Smooth muscle cell (in vitro differentiated cells): ENCODE results near the gene PRKN. TPM values are rescaled to one million over a fixed set of nuclear protein-coding genes. Genes with fewer than 3 reads are reported as not detected.

Source experiments
- DNase-seq: peaks from one replicate; lab custom pipeline; 2025; ENCODE audit not compliant: unreplicated experiment; lab: John Stamatoyannopoulos, UW
- H2AFZ ChIP-seq: fragments of 200-600 bp; sonication (generic); 2 replicates; pipeline ENCODE4 v1.6.0; 2016; ENCODE audit warnings: antibody characterized with exemption, low read depth, mild to moderate bottlenecking
- H3F3A ChIP-seq: fragments of 200-600 bp; sonication (generic); 2 replicates; pipeline ENCODE4 v1.6.0; 2017; ENCODE audit warnings: antibody characterized with exemption, low read depth
- H3K27ac ChIP-seq: fragments of 200-600 bp; sonication (generic); 2 replicates; pipeline ENCODE4 v1.5.1; 2016; ENCODE audit warnings: low read depth, mild to moderate bottlenecking
- H3K27me3 ChIP-seq: fragments of 200-600 bp; sonication (generic); 2 replicates; pipeline ENCODE4 v1.6.1; 2016; ENCODE audit warnings: low read depth, mild to moderate bottlenecking
- H3K36me3 ChIP-seq: fragments of 200-600 bp; sonication (generic); 2 replicates; pipeline ENCODE4 v1.5.1; 2016; ENCODE audit warnings: low read depth
- H3K4me1 ChIP-seq: fragments of 200-600 bp; sonication (generic); 2 replicates; pipeline ENCODE4 v1.5.1; 2016; ENCODE audit warnings: low read depth
- H3K4me2 ChIP-seq: fragments of 200-600 bp; sonication (generic); 2 replicates; pipeline ENCODE4 v1.6.0; 2016; ENCODE audit warnings: mild to moderate bottlenecking
- H3K4me3 ChIP-seq: fragments of 200-600 bp; sonication (generic); 2 replicates; pipeline ENCODE4 v1.5.1; 2016; ENCODE audit warnings: mild to moderate bottlenecking
- H3K79me2 ChIP-seq: fragments of 200-600 bp; sonication (generic); 2 replicates; pipeline ENCODE4 v1.6.0; 2016; ENCODE audit warnings: low read depth, mild to moderate bottlenecking
- H3K9ac ChIP-seq: fragments of 200-600 bp; sonication (generic); 2 replicates; pipeline ENCODE4 v1.6.0; 2016; ENCODE audit warnings: low read depth
- H3K9me3 ChIP-seq: fragments of 200-600 bp; sonication (generic); replicated peaks from 2 replicates; pipeline ENCODE4 v1.5.1; 2016; ENCODE audit warnings: low read depth
- H4K20me1 ChIP-seq: fragments of 200-600 bp; sonication (generic); 2 replicates; pipeline ENCODE4 v1.6.0; 2016; ENCODE audit warnings: low read depth
- WGBS: methylation state at CpG from one replicate; pipeline ENCODE4 v1.1.7; 2016; ENCODE audit warnings: low lambda C conversion rate; 5-methylcytosine and 5-hydroxymethylcytosine counted together
- polyA plus RNA-seq: library from polyadenylated mRNA; unstranded; fragments of >200 nt; fragmentation: Nextera tagmentation; extraction: Ambion mirVana; gene quantifications from 2 replicates; pipeline ENCODE4 v1.2.1, GENCODE V29; 2016
- total RNA-seq: library from RNA; depleted of rRNA; stranded (reverse); fragments of >200 nt; gene quantifications from 2 replicates; pipeline ENCODE4 v1.2.3, GENCODE V29; 2014
- TF ChIP-seq, protein P1 (sequence below): fragments of 200-600 bp; sonication (generic); IDR thresholded peaks from 2 replicates; pipeline ENCODE4 v1.5.1; 2017; ENCODE audit warnings: borderline replicate concordance, mild to moderate bottlenecking, antibody characterized with exemption; ENCODE audit not compliant: insufficient read depth, poor library complexity, severe bottlenecking

The PRKN gene
- total and polyA plus RNA-seq, 2 experiments from 2014 or later = 0.81 to 5.1 TPM

DNA sequence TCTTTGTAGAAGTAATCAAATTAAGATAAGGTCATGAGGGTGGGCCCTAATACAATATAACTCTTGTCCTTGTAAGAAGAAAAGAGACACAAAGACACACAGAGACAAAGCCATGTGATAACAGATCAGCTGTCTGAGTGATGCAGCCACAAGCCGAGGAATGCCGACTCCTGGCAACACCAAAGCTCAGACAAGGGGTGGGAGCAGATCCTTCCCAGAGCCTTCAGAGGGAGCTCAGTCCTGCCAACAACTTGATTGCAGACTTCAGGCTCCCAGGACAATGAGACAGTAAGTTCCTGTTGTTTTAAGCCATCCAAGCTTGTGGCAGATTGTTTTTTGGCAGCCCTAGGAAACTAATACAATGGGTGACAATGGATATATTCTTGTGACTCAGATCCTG, 1128.7 kb downstream of the PRKN start:
- Histone ChIP-seq H3F3A (no peaks in the 10 kb centered on the region), H4K20me1 (no peaks in the 10 kb centered on the region), H3K27ac (no peak overlapping the region), H3K9ac (no peak overlapping the region), H3K4me2 (no peak overlapping the region), H3K79me2 (no peaks in the 10 kb centered on the region), H2AFZ (no peak overlapping the region), H3K27me3 (no peaks in the 10 kb centered on the region), H3K4me3 (no peak overlapping the region), H3K9me3 (no peaks in the 10 kb centered on the region), H3K4me1 (no peaks in the 10 kb centered on the region), H3K36me3 (no peaks in the 10 kb centered on the region)
- TF ChIP-seq, protein P1, sequence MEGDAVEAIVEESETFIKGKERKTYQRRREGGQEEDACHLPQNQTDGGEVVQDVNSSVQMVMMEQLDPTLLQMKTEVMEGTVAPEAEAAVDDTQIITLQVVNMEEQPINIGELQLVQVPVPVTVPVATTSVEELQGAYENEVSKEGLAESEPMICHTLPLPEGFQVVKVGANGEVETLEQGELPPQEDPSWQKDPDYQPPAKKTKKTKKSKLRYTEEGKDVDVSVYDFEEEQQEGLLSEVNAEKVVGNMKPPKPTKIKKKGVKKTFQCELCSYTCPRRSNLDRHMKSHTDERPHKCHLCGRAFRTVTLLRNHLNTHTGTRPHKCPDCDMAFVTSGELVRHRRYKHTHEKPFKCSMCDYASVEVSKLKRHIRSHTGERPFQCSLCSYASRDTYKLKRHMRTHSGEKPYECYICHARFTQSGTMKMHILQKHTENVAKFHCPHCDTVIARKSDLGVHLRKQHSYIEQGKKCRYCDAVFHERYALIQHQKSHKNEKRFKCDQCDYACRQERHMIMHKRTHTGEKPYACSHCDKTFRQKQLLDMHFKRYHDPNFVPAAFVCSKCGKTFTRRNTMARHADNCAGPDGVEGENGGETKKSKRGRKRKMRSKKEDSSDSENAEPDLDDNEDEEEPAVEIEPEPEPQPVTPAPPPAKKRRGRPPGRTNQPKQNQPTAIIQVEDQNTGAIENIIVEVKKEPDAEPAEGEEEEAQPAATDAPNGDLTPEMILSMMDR = no peak
- WGBS = 82% methylated on average over 2 of the region's 2 CpGs
- DNase-seq = no peak

DNA sequence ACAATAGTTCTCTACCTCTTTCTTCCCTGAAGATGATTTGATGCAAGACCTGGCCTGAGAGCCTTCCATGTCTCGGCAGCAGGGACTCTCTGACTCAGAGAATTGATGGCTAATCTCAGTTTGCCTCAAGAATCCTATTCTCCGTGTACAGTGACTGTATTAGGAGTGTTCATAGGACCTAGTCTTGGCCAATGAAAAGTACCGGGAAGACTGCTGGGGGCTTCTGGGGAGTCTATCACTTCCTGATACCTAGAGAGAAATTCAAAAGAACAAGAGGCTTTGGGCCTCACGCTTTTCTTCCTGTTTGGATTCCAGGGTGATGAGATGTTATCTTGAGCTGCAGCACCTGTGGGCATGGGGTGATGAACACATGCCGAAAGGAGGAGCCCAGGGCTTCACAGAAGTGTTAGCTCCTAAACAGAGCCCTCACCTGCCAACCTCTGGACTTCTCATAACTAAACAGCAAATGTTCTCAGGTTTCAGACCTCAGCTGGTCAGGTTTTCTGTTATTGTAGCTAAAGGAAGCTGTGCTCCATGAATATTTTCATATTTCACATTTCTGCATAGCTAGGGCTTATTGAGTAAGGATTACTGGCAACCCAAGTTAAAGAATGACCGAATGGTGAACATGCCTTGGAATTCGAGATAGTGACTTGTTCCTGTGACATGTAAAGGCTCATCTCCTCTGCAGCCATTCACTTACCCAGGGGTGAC, 1130.6 kb downstream of the PRKN start:
- H2AFZ ChIP-seq = no peak overlapping the region
- no peak overlapping the region for H3K9ac ChIP-seq
- no peaks in the 10 kb centered on the region for H3K79me2 ChIP-seq
- no peak overlapping the region for H3K4me3 ChIP-seq
- 78% methylated on average over 7 of the region's 7 CpGs for WGBS
- H3K4me1 ChIP-seq = no peaks in the 10 kb centered on the region
- no peak for DNase-seq
- H3K36me3 ChIP-seq = no peaks in the 10 kb centered on the region
- H3F3A ChIP-seq = no peaks in the 10 kb centered on the region
- H4K20me1 ChIP-seq = no peaks in the 10 kb centered on the region
- H3K9me3 ChIP-seq = no peaks in the 10 kb centered on the region
- H3K27ac ChIP-seq = no peak overlapping the region
- no peak overlapping the region for H3K4me2 ChIP-seq
- TF ChIP-seq, protein P1 = no peak
- no peaks in the 10 kb centered on the region for H3K27me3 ChIP-seq

DNA sequence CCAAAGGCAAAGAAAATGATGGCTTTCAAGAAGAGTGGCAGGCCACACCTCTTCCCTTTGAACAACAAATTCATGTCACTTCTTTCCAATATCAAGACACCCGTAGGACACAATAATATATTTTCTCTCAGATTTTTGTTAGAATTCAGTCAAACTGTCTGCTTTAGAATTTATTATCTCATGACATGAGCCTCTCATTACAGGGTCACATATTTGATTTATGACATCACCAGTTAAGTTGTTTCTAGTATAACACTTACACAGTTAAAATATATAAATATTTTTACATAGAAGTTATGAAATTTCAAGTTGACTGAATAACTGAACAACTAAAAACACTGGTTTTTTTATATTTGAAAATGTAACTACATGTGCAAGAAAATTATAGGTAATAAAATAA, 1133.2 kb downstream of the PRKN start:
- Histone ChIP-seq H3K79me2 (no peaks in the 10 kb centered on the region), H3K4me3 (no peak overlapping the region), H4K20me1 (no peaks in the 10 kb centered on the region), H2AFZ (no peak overlapping the region), H3K27me3 (no peaks in the 10 kb centered on the region), H3K4me1 (no peaks in the 10 kb centered on the region), H3K36me3 (no peaks in the 10 kb centered on the region), H3K4me2 (no peak overlapping the region), H3K9ac (no peak overlapping the region), H3K27ac (no peak overlapping the region), H3K9me3 (no peaks in the 10 kb centered on the region), H3F3A (no peaks in the 10 kb centered on the region)
- TF ChIP-seq, protein P1 = no peak
- WGBS = 90% methylated on average over 1 of the region's 1 CpG
- DNase-seq = no peak
